Measurements from ENCODE around the gene NDUFAF8.

The NDUFAF8 gene

DNA sequence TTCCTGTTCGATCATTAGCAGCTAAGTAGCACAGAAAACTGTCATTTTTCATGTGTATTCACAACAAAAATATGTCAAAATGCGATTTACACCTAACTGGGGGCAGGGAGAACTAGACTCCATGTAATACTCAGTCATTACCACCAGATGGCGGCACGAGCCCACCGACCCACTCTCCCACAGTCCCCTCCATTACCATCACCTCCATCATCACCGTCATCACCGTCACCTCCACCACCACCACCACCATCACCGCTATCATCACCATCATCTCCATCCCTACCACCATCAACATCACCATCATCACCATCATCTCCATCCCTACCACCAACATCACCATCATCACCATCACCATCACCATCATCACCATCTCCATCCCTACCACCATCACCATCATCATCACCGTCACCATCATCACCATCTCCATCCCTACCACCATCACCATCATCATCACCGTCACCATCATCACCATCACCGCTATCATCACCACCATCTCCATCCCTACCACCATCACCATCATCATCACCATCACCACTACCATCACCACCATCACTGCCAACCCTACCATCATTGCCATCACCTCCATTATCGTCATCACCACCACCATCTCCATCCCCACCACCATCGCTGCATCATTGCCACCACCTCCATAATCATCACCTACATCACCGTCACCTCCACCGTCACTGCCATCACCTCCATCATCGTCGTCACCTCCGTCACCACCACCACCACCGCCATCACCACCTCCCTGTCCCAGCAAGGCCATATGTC is 14.4 kb downstream of the NDUFAF8 start:
- peak; percentile 70 for DNase-seq

DNA sequence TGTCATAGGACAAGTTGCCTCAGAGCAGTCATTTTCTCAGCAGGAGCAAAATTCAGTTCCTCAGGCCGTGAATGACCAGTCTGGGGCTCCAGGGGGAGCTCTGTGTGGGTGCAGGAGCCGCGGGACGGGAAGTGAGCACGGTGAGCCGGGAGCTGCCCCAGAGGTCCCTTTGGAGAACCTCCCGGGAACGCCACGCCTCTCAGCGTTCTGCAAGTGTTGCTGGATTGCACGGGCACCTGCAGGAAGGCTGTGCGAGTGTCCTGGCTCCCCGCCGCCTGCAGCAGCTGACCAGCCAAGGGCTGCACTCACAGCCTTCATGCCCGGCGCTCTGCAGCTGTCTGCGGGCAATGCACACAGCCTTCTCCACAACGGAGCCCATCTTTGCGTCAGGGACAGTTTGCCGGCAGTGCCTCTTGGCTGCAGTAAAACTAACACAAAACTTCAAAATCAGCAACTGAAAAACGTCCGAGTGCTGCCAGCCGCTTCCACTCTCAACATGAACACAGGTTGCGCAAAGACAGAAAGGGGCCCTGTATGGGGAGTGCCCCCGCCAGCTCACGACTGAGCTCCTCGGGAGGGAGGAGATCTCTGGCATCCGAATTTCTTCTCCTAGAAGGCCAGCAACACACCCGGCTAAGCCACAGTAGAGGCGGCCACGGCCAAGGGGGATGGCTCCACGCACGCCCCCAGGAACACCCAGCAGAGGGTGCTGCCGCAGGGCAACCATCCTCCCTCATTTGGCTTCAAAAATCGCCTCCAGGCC is 16.0 kb downstream of the NDUFAF8 start:
- DNase-seq = no peak

DNA sequence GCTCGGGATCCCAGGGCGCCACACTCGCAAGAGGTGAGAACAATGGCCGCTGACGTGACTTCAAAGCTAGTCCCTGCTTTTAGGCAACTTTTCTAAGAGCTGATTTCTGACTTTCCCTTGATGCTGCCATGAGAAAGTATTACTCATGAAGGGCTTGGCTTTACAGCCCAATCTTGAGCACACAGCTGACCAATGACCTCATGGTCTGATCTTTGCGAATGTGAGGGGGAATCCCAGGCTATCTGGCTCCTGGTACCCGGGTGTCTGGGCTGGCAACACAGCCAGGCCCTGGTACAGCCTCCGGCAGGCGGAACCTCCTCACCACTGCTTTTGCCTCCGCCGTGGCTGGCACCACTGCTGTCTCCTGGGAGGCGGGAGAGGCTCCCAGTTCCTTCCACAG is 17.5 kb downstream of the NDUFAF8 start:
- no peak for DNase-seq

DNA sequence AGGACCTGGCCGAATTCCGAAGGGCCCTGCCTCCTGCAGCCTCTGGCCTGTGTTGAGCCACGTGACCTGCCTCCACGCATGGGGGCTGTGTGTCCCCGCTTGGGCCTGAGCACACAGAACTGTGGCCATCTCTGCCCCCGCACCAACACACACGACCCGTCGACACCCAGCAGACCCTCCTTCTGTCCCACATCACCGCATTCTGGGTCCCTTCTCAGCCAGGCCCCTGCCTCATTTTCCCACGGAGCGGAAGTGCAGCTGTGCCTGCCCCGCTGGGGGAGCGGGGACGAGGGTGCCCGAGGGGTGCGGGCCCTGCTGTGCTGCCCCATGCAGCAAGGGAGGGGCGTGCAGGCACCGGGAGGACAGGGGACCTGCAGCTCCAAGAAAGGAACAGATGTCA is 18.4 kb downstream of the NDUFAF8 start:
- DNase-seq = no peak

DNA sequence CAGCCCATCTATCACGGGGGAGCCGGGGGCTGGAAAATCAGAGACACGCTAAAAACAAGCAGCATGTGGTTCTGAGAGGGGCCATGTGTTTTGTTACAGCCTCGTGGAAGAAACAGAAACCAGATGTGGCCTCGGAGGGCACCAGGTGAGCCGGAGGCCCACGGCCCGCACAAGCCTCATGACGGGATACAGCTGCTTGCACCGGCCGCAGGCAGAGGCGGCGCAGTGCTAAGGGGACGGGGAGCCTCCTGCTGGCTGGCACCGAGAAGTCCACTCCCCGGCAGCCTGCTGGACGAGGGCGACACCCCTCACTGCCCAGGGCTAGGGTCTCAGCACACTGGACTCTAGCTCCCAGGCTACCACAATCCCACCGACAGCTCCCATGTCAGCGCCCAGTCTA is 19.2 kb downstream of the NDUFAF8 start:
- DNase-seq = no peak

DNA sequence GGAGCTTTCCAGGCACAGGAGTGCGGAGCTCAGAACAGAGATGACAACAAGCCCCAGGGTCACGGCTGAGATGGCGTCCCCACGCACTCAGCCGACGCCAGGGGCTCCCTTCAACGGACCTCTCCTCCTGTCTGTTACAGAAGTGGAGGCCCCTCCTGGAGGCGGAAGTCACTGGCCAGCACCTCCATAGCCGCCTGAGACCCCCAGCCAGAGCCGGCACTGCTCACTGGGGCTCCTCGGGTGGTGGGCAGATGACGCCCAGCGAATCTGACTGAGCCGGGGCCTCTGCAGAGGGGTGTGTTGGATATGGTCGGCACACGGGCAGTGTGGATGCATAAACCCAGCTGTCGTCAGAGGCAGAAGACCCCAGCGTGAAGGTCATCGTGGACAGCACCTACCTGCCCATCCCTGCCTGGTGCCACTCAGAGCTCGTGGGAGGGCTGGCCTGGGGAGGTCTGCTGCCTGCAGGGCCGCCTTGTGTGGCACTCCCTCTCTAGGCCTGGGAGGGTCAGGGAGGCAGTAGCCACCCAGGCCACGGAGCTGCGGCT is 20.0 kb downstream of the NDUFAF8 start:
- no peak for DNase-seq

DNA sequence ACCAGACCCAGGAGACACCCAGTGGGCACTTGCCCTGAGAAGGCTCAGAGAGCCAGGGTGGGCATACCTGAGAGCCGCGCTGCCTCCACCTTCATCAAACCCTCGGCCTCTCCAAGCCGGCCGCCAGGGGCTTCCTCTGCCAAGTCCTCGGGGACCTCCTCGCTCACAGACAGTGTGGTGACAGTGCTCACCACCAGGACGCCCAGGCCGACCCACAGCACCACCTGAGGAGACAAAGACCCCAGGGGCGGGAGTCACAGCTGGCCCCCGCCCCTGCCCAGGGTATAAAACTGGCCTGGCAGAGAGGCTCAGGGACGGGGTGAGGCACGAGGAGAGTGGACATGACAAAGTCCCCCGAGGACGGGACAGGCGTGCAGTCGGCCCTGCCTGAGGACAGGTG is 21.1 kb downstream of the NDUFAF8 start:
- no peak for DNase-seq

DNA sequence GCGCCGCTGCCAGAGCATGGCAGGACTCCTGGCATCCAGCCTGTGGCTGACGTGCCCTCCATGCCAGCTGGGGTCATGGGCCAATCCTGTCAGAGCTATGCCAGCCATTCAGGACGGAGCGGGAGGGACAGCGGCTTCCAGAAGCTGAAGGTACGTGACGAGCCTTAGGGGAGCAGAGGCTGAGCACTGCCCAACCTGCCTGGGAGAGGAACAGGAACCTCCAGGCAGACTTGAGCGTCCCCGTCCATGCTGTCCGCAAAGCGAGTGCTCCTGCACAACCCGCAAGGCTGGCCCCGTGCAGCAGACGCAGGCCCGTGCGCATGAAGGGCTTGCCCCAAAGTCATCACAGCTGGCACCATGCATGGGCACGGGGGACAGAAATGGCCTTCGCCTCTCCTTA is 21.5 kb downstream of the NDUFAF8 start:
- DNase-seq = no peak

DNA sequence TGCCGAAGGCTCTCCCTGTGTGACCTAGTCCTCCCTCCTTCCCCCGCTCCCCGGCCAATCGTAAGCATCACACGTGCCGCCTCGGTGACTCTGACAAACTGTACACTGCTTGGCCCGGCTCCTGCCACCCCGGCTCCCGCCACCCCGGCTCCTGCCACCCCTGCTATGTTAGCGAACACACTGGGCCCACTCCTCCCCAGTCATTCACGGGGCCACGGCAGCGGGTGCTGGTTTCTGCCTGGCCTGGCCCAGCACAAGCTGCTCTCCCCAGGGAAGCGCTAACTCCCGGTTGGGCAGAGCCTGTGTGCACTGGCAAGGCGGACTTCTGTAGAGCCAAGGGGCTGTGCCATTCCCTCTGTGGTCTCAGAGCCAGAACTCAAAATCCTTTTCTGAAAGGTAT is 22.0 kb downstream of the NDUFAF8 start:
- DNase-seq = no peak

DNA sequence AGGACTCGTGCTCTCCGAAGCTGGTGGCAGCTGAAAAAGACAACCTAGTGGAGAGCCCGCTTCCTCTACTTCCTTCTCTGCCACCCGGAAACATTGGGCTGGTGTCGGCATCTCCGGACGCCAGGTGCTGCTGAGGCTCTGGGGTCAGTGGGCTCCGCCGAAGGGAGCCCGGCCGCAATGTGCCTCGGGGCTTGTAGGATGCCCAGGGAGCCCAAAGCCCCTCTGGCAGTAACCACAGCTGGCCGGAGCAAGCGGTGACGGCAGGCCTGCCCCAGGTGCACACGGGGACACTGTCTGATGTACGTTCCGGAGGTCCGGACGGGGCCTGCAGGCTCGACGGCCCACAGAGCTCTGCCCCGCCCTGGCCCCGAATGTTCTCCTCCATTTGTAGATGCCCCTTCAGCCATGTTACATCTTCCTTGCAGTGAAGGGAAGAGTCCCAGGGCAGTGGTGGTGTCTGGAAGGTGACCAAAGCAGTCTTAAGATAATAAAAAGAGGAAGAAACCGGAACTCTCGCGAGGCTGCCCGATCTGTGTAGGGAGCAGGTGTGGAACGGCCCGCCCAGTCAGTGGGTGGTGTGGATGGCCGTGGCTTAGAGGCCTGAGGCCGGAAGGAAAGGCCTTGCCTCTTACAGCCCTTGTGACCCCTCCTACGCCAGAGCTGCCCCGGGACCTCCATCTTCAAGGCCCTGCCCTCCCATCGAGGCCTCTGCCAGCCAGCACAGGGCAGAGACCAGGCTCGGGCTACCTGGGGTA is 22.6 kb downstream of the NDUFAF8 start:
- no peak for DNase-seq

DNA sequence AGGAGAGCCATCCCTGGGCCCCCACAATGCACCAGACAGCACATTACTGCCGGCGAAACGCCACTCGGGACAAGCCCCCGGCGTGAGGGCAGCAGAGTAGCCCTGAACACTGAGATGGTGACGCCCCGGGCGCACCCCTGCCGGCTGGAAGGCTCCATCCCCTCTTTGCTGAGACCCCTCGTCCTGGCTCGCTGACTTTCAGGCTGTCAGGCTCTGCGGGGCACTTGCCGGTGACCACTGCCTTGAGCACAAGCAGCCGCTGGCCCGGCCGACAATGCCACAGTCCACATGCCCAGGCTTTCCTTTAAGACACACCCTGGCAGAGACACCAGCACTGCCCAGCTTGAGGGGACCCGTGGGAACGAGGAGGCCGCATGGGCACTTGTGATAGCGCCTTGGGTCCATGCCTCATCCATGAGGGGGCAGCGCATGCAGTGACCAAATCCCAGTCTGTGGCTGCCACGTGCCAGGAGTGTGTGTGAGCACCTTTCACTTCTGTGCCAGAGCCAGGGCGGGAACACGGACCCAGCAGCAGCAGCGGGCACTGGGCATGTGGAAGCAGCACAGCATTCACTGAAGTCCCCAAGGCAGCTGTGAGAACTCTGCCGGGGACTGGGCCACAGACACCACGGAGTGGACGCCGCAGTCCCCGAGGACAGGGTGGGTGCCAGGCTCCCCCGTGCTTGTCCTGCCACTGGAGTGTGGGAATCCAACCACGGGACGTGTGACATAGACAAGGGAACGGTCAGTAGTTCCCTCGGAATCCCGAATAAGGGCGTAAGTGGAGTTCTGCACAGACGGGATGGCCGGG is 24.5 kb downstream of the NDUFAF8 start:
- no peak for DNase-seq

DNA sequence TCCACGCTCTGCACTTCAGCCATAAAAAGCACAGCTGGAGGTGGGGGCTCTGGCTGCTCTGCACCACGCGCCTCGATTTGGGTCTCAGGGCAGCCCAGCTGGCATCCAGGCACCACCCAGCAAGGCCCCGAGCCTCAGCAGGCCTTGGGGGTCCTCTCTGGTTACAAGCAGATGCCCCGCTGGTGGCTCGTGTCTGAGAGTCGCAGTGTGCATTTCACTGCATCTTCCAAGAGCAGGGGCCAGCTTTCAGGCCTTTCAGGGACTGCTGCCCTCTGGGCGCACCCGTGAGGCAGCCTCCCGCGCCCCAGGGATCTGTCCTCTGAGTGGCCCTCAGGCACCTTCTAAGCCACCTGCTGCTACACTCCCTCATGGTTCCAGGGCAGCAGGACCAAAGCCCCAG is 25.5 kb downstream of the NDUFAF8 start:
- no peak for DNase-seq

DNA sequence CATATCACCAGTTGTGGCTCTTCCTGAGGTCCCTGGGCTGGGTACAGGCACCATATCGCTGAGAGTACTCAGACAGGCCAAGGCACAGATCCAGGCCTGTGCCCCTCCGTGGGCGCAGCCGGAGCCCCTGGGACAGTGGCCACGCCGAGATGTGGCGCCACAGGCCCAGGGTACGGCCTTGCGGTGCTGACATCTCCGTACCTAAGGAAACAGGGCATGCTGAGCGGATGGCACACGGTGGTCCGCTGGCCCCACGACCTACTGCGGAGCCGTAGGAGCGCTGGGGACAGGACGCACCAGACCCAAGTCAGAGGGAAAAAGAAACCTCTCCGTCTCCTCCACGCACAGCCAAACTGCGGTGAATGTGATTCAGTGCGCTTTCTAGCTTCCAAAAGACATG is 26.5 kb downstream of the NDUFAF8 start:
- no peak for DNase-seq

DNA sequence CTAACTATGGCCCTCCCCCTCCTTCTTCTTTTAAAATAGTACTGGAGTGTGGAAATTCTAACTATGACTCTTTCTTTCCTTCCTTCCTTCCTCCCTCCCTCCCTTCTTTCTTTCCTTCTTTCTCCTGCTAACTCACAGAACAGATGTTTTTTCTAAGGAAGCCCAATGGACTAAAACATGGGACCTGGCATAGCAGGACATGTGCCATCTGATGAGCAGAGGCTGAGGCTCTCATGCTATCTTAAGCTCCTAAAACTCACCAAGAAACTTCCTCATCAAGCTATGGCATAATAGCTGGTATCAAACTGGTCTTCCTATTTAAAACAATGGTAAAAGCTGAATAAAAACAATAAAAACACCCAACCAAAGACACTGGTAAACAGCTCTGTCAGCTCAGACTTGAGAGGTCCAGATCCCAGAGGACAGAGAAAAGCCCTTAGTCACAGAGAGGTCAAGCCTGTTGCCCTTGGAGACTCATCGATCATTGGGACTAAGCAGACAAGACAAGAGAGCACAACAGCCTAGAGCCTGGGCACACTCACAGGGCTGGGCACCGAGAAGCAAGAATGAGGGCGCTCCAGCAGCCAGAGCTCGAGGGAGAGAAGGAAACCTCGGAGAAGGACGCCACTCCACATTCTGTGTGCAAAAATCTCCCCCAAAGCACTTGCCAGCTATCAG is 28.4 kb downstream of the NDUFAF8 start:
- no peak for DNase-seq

DNA sequence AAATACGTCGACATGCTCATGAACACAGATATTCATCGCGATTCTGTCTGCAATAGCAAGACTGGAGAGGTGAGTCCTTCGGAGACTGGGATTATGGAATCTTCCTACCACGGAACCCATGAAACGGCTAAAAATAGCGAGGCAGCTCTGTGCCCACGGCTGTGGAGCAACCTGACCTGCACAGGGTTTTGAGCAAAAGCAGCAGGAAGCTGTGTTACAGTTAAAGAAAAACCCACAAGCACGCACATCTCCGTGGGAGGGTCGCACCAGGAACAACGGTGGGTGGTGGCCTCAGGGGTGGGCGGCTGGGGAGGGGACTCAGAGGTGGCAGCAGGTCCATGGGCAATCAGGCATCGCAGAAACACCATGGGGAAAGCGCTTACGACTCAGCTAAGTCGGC is 31.2 kb downstream of the NDUFAF8 start:
- DNase-seq = no peak

DNA sequence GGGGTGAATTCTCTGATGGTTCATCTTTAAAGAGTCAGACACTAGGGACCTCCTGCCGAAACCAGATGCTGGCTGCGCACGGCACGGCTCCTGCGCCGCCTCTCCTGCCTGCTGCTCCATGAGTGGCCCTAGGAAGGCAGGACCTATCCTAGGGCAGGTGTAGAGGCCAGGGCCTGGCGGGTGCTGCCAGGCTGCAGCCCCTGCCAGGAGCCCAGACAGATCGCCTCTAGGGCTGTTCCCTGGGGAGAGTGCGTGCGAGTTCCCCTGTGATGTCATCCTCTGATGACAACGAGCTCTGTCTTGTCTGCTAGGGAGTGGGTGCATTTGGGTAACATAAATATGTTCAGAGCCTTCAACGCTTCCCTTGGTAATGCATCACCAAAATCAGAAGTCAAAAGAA is 32.1 kb downstream of the NDUFAF8 start:
- no peak for DNase-seq

DNA sequence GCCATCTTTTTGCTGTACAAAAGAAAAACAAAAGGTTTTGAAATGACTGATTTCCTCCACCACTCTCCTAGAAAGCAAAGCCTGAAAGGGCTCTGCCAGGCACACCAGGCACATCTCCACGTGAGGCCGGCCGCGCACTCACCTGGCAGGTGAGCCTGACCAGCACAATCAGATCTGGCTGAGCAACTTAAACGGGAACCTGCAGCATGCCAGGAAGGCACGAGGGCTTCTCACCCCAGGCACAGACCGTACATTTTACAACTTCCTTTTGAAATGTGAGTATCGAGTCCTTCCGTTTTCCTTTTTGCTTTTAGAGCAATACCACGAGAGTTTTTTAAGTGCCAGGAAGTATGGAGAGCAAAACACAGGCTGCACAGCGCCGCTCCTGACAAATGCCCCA is 33.5 kb downstream of the NDUFAF8 start:
- DNase-seq = no peak

DNA sequence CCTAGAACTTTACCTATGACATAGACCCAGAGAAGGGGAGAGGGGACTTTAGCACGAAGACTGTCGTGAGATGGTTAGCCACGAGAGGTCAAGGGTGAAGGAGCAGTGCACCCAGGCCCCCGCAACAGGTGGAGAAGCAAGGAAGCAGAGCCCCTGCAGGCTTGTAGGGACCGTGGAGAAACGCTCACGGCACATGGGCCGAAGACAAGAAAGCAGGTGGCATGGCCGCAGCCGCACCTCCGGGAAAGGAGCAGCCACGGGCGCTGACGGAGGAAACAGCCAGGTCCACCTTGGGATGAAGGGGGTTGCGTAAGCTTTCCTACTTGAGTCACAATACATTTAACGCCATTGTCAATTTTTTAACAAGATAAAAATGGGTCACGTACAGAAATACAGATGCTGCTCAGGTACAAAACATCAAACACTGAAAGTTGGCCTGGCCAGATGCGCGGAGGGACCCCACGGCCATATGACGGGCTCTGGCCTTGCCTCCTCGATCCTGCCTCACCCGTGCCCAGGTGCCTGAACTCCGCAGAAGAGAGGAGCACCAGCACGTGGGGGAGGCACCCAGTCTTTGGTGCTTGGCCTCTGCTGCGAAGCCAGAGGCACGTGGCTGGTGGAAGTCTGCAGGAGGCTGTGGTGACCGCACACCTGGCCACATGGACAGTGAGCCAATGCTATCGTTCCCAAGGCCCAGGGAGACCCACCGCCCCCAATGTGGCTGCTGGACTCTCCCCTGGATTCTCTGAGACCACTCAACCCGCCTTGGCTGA is 34.8 kb downstream of the NDUFAF8 start:
- no peak for DNase-seq

DNA sequence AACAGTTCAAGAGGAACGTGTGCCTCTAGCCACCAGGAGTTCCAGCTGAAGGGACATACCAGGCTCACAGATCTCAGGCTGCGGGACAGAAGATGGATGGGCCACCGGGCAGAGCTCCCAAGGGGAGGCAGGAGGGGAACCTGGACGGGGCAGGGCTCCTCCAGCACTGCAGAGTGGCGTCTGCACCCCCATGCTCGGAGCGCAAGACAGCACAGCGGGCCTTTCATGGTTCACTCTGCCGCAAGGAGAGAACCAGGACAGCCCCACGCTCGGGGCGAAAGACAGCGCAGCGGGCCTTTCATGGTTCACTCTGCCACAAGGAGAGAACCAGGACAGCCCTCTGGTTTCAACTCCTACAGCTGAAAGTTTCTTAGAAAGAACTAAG is 35.3 kb downstream of the NDUFAF8 start:
- DNase-seq = no peak

DNA sequence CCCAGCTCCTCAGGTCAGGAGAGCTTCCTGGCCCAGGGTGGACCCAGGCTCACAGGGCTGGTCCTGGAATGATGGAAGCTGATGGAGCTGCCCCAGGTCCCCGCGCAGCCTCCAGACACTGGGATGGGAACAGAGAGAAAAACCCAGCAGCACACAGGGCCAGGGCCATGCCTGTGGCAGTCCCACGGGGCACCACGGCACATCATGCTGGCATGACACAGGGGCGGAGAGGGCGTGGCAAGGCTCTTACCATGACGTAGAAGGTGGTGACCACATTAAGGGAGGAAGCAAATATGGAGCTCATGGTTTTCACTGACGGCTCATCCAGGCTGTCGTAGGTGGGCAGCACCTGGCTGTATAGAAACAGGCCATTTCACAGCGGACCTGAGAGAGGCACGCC is 37.7 kb downstream of the NDUFAF8 start:
- DNase-seq = no peak

DNA sequence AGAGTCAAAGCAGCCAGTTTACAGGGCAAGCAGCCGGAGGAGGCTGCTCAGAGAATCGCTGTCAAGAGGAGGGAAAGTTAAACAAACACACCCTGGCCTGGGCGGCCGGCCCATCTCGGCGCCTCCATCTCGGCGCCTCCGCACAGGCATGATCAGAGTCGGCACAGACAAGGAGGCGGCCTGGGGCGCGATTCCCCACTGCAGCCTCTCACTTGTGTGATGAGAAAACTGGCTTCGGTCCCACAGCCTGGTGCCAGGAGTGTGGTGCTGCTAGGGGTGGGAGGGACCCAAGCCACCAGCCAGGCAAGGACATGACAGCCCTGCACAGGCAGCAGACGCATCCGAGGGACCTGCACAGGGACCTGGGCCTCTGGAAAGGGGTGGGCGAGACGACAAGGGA is 38.3 kb downstream of the NDUFAF8 start:
- DNase-seq = peak; percentile 76
